ENCODE measurements around the gene ARAP1.

GRCh38 chr11:72712841-72713240, 39.4 kb downstream of the ARAP1 start:
- TF ChIP-seq YY1 (IDR thresholded peaks at IDR 0.05; ENCODE audit: insufficient read depth, insufficient read length) (no peak), SUZ12 (IDR thresholded peaks at IDR 0.05; ENCODE audit: extremely low read depth, insufficient read depth, insufficient read length) (no peak)
